ENCODE results near the gene CRYBG1.
A peak's percentile ranks its signal among the peaks of the same experiment; 100 is the strongest.
"Not testable (repeated sequence)": the region's sequence is repeated elsewhere in the genome, so short reads cannot be mapped to it uniquely, and the experiment has no call there.

The CRYBG1 gene

DNA sequence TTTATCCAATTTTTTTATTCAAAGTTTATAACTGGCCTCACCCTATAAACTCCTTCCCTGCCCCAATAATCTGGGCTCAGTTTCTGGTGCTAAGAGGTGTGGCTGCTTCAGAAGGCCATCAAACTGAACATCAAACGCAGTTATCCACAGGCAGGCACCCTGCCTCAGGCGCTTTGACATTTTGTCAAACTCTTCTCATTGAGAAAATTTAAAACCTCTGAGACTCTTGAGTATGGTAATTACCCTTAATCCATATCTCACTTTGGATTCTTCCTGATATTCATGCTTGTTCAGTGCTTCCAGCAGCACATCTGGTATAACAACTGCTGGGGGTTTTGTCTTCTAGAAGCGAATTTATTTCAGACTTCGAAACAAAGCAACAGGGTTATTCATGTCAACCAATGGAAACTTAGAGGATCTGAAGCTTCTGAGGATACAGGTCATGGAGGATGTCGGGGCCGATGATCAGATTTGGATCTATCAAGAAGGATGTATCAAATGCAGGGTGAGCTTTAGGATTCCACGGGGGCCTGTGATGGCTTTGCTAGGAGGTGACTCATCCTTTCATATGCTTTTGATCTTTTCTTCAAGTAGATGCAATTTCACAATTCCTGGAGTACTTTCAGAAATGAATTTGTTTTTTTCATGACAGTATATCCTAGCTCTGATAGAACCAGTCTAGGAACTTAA, 200.6 kb downstream of the CRYBG1 start:
- FAIRE-seq = no peak

DNA sequence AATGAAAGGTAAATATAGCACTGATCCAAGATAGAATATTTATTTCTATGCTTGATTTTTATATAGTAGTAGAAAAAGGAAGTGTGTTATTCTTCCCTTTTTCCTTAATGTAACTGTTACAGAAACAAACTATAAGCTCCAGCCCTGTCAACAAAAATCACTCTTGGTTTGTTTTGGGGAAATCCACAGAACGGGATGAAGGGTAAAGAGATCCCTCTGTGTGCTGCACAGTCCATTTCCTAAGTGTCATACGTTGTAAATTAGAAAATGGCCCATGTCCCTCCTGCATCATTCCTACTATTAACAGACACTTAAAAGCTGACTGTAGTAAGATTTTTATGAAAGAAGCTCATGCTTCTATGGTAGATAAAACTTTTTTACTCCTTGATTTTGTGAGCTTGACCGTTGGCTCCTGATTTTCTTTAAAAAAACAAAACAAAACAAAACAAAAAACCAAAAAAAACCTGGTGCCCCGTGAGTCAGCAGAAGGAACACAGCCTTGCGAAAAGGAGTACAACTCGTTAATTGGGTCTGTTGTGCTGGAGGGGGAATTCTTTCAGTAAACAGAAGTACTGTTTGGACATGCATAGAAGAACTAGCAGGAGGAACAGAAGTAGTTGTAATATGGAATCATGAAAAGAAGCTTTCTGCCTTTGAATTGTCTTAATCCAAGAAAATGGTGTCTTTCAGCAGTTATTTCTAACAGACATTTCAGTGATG, 201.3 kb downstream of the CRYBG1 start:
- no peak for FAIRE-seq

DNA sequence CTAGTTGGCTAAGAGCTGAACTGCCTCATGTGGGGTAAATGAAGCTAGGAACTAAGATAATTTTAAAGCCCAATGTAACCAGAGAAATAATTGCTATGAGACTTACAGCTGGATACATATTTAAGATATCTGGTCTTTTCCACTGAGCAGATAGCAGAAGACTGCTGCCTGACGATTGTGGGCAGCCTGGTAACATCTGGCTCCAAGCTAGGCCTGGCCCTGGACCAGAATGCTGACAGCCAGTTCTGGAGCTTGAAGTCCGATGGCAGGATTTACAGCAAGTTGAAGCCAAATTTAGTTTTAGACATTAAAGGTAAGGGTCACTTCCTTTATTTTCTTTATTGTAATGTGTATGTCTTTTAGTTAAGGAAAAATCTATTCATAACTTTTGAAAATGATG, 203.1 kb downstream of the CRYBG1 start:
- FAIRE-seq = no peak

DNA sequence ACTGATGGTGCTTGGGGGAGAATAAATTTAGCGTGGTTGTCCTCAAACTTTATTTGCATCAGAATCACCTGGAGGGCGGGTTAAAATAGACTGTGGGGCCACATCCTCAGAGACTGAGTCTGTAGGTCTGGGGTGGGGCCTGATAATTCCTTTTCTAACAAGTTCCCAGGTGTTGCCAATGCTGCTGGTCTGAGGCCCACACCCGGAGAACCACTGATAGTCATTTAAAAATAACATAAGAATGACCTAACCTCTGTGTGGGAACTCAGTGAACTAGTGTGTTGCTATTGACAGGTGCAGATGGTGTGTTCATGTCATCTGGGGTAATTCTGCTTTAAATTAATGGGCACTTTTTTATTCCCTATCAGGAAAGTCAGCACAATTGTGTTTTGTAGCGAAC, 204.0 kb downstream of the CRYBG1 start:
- no peak for FAIRE-seq

DNA sequence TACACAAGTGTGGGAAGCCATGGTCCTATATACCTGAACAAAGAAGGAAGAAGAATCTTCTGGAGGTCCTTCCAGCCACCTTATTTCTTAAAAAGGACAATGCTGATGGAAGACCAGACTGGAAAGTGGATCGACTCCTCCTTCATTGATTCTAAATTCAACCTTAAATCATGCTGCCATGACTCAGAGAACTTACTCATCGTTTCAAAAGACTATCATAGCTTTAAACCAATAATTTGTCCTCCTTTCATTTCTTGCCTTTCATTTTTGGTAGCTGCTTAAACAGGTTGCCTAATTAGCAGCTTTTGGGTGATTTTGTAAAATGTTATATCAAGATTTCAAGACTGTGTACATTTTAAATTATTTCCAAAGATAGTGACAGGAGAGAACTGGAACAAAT, 208.0 kb downstream of the CRYBG1 start:
- no peak for FAIRE-seq

DNA sequence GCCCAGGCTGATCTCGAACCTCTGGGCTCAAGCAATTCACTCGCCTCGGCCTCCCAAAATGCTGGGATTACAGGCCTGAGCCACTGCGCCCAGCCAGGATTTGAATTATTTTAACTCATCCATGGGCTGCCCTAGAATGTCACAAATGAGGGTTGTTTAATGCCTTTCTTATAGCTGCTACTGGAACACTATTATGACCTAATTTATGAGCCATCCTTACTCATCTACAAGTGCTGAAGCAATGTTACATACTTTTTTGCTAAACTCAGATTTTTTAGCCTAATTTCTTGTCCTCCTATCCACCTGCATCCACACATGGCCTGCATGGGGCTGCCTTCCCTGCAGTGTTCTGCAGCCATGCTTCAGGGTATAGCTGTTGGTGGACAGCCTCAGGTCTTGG, 208.9 kb downstream of the CRYBG1 start:
- no peak for FAIRE-seq

DNA sequence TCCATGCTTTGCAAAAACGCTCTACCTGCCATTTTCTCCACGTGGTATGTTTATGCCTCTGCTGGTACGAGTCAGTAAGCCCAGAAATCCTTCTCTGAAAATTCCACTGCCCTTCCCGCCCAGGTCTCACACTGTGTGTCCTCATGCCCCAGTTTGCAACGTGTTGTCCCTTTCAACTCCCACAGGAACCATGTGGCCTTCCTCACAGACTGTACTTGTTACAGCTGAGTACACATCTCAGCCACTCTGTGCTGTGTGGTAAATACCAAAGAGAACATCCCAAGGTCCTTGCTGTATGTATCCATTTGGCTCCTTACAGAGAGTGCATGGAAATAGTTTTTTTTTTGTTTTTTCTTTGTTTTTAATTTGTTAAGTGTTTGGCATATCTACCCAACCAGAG, 211.9 kb downstream of the CRYBG1 start:
- FAIRE-seq = no peak

DNA sequence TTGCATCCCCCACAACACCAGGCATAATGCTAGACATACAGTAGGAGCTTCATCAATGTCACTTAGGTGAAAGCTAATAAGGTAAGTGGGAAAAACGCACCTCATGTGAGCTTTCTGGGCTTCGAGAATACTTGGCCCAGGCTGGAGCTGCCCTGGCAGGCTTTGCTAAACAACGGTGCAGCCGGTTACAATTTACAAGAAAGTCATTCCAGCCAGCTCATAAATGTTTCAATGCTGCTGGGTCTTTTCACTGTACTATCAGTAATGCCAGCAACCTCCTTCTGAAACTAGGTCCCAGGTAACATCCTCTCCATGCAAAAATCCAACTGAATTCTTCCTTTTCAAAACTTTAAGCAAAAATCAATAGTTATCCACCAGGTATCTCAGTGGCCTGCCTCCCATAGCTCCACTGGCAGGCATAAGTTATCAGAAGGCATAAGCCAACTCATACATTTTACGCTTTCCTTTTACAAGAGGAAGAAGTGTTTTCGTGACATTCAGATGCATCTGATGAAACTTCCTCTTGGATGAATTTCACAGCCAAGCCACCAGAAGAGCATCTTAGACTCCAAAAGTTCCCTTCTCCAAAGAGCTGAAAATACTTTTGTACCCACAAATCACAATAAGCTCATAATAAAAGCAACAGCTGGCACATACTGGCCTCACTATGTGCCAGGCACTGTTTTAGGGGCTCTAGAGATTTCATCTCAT, 212.5 kb downstream of the CRYBG1 start:
- no peak for FAIRE-seq

DNA sequence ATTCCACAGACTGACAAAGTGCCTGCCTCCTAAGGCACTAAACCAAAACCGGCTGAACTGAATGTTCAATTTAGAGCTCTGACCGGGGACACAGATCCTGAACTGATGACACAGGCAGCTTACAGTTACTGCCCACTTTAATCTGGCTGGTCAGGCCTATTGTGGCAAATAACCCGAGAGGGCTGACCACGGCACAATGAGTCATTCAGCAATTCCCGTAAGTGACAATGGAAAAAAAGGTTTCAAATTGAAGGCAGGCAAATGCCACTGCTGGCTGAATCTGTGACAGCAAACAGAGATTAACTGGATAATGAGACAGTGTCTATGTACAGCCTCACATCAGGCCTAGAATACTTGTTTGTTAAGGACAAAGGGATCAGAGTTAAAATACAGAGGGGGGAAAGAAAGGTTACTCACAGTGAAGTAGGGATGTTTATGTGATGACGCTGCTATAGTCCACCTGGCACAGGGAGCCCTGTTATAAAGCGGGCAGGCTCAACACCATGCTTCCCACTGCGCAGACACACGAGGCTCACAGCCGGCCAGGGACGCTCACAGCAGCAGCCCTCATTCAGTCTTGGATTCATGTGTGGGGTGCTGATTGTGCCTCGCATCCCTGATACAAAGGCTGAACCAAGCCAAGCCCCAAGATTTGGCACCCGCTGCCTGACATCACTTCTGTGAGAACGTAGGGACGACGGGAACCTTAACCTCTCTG, 214.4 kb downstream of the CRYBG1 start:
- no peak for FAIRE-seq

DNA sequence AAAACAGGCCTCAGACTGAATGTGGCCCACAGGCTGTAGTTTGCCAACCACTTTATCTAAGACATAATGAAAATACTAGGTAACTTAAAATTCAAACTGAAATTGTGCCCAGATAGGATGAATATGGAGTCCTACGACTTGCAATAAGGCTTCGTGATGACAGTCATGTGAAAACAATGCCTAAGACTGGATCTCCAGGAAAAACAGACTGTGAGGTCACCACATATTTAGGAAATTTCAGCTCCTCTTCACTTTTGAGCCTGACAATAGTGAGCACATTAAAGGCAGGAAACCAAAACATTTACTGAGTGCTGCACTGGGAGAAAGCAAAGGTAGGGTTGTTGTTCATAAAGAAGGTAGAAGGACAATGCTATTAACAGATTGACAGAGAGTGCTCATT, 218.8 kb downstream of the CRYBG1 start:
- no peak for FAIRE-seq

DNA sequence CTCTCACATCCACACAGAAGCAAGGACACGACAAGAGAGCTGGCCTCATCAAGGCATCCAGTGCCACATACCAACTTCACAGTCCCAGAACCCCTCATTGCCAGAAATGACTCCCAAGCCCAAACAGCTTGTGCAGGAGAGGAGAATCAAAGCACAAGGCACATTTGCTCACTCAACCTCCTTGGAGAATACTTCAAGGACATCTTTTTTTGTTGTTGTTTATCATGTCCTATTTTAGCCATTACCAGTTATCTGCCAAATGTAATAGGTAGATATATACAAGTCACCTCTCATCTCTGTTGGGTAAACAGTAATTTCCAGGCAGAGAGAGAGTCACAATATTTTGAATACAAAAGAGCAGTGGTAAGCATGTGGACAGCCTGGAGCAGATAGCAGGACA, 221.0 kb downstream of the CRYBG1 start:
- no peak for FAIRE-seq

DNA sequence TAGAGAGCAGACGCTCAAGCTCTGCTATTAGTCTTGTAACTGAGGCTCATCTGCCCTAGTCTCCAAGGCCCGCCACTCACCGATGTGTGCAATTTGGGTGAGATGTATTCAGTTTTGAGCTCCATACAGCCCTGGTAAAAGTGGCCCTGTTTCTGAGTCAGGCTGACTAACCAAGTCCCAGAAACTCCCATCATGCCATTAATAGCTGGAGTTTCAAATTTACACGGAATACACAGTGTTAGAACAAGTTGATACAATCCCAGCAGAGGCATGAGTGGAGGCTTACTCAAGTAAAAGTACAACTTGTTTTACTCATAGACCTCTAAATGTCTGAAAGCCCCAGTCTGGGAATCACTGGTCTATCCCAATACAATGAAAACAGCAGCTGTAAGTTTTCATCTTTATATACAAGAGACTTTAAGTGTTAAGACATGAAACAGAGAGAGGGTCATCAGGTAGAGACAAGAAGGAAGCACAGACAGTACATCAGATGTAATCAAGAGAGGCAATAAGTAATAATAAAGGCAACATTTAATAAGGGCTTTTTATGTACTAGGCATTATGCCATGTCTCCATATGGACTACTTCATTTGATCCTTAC, 226.4 kb downstream of the CRYBG1 start:
- FAIRE-seq = no peak

DNA sequence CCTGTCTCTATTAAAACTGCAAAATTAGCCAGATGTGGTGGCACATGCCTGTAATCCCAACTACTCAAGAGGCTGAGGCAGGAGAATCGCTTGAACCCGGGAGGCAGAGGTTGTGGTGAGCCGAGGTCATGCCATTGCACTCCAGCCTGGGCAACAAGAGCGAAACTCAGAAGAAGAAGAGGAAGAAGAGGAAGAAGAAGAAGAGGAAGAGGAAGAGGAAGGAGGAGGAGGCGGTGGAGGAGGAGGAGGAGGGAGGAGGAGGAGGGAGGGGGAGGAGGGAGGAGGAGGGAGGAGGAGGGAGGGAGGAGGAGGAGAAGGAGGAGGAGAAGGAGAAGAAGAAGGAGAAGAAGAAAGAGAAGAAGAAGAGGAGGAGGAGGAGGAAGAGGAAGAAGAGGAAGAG, 228.4 kb downstream of the CRYBG1 start:
- not testable (repeated sequence) for FAIRE-seq

DNA sequence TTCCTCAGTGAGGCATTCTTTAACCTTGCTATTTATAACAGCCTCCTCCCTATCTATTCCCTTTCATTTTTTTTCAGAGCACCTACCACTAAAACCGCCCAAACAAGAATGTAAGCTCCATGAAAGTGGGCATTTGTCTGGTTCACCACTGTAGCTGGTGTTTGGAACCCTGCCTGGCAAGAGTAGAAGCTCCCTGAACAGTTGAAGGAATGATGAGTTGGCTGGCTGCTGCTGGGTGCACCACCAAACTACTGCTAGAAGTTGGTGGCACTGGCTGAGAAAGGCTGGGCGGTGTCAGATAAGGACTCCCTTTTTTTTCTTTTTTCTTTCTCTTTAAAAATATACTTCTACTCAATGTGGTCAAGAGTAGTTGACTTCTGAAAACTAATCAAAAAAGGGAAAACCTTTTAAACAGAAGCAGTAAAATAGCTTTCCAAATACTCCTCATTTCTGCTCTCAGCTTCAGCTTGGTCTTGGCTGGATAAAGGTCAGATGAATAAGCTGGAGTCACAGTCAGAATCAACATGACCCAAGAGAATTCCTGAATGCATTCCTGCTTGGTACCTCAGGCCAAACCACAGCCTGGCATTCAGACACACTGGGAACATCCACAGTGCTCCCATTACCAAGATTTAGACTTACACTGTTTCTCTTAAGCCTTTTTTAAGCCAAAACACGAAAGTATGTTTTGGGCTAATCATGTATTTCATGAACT, 230.8 kb downstream of the CRYBG1 start:
- no peak for FAIRE-seq

DNA sequence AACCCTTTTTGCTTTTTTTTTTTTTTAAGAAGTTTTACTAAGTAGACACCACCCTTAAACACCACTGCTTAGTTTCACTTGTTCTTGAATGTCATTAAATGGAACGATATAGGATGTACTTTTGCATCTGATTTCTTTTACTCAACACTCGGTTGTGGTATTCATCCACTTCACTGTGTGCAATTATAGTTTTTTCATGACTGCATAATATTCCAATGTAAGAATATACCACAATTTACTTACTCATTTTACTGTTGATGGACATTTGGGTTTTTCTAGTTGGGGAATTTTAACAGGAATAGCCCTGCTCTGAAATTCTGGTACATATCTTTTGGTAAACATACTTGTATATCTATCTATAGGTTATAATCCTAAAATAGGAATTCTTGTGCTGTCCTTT, 238.9 kb downstream of the CRYBG1 start:
- no peak for FAIRE-seq

DNA sequence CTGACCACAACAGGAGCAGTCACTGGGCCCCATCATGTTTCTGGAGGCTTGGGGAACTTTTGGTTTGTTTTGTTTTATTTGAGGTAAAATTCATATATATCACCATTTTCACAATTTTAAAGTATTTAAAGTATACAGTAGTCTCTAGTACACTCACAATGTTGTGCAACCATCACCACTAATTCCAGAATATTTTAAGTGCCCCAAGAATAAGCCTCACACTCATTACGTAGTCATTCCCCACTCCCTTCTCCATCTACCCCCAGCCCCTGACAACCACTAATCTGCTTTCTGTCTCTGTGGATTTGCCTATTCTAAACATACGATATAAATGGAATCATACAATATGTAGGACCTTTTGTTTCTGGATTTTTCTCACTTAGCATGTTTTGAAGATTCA, 239.8 kb downstream of the CRYBG1 start:
- FAIRE-seq = no peak

DNA sequence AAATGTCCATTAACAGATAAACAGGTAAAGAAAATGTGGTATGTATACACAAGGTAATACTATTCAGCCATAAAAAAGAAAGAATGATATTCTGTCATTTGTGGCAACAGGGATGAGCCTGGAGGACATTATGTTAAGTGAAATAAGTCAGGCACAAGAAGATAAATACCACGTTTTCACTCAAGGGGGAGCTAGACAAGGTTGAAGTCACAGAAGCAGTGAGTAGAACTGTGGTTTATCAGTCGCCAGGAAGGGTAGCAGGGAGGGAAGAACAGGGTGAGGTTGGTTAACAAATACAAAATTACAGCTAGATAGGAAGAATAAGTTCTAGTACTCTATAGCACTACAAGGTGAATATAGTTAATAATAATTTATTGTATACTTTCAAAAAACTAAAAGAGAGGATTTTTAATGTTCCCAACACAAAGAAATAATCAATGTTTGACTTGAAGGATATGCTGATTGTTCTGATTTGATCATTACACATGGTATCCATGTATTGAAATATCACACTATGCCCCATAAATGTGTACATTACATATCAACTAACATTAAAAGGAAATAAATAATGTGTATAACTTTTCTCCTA, 247.7 kb downstream of the CRYBG1 start:
- peak; percentile 70 for FAIRE-seq

DNA sequence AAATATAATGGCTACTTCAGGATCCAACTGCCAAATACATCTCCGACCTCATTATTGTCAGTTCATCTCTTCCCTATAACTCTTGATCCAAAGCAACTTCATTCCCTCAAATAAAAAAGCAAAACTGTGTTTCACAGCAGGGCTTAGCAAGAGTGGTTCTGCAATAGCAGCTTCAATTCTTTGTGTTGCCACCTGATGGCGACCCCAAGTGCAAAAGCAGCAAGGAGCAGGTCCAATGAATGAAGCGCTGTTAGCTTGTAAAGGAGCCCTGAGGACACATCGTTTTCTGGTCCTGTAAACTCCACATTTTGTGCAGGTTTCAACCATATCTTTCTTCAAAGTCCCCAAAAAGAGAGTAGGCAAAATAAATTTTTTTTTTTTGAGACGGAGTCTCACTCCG, 249.2 kb downstream of the CRYBG1 start:
- FAIRE-seq = no peak

DNA sequence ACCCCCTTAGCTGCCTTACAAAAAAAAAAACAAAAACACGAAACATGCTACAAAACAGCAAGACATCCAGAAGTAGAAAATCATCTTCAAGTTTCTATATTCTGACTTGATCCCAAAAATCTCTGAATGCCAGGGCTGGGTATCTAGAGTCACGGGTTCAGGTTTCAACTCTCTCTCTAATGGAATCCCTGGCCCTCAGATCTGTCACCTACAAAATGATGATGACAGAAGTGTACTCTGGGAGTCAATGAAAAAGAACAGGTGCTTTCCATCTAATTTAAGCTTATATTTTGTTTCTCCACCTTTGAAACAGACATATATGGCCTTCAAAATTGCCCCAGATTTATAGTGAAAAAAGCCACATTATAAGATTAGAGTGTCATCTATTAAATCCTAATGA, 250.5 kb downstream of the CRYBG1 start:
- FAIRE-seq = no peak

DNA sequence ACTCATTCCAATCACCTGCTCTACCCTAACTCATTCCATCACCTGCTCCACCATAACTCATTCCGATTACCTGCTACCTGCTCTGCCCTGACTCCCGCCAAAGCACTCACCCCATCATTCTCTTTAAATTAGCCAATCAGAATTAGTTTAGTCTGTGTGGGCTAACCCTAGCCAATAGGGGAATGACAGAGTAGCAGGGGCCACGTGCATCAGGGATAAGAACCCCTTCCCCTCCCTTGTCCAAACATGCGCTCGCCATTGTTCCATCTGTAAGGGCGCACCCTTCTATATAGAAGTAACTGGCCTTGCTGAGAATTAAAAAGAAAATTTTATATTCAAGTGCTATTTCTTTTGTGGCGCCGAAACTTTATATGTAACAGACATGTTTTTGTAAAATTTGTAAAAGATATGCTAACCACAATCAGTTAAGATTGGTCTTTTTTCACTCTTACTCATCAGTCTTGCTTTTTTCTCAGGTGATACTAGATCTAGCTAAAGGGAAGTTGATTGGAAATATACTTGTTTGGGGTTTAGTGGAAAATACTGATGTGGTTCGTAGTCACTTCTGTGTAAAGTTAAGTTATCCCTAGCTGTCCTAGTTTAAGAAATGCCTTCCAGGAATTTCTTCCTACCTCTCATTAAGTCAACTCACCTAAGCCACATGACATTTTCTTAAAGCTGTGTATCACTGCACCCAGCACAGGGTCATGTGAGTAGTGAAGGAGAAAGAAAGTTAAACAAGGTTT, 252.3 kb downstream of the CRYBG1 start:
- FAIRE-seq = no peak

DNA sequence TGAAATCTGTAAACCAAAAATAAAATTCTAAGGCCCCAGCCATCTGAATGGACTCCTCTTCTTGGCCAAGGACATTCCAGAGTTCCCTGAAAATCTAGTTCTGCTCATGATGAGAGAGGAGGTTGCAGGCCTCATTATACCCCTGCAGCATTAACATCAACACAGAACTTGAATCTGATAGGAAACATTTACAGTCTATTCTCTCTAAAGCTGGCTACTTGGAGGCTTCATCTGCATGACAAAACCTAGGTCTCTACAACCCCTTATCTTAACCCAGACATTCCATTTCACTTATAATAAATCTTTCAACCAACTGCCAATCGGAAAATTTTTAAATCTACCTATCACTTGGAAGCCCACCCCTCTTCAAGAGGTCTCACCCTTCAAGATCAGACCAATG, 253.1 kb downstream of the CRYBG1 start:
- no peak for FAIRE-seq

Data from islet of Langerhans (tissue), 1 donor.